SIG-M5 treated with dmso at 0.1 percent for 504 hours (cell line): ENCODE data around the gene ICAM4.
A peak's percentile ranks its signal among the peaks of the same experiment; 100 is the strongest.
"Not testable (repeated sequence)": the region's sequence is repeated elsewhere in the genome, so short reads cannot be mapped to it uniquely, and the experiment has no call there.

Experiments used
- DNase-seq: peaks from one replicate; lab custom pipeline; 2025; ENCODE audit not compliant: unreplicated experiment; lab: John Stamatoyannopoulos, UW

The ICAM4 gene

GRCh38 chr19:10286803-10287737, at the start of gene ICAM4:
Gene ICAM4, plus strand, starts transcription at chr19:10286955. Its CDS starts 58 bp downstream, at chr19:10287013.
- DNase-seq: peak; percentile 72

- DNase-seq: no peak
Observed at GRCh38 chr19:10237702-10238101, 49.1 kb upstream of the ICAM4 start.

- DNase-seq: no peak
Observed at GRCh38 chr19:10238172-10238783, 48.5 kb upstream of the ICAM4 start.

- DNase-seq: not testable (repeated sequence)
Observed at GRCh38 chr19:10241826-10242449, 44.8 kb upstream of the ICAM4 start.

- DNase-seq: no peak
Observed at GRCh38 chr19:10243606-10244005, 43.1 kb upstream of the ICAM4 start.

DNA sequence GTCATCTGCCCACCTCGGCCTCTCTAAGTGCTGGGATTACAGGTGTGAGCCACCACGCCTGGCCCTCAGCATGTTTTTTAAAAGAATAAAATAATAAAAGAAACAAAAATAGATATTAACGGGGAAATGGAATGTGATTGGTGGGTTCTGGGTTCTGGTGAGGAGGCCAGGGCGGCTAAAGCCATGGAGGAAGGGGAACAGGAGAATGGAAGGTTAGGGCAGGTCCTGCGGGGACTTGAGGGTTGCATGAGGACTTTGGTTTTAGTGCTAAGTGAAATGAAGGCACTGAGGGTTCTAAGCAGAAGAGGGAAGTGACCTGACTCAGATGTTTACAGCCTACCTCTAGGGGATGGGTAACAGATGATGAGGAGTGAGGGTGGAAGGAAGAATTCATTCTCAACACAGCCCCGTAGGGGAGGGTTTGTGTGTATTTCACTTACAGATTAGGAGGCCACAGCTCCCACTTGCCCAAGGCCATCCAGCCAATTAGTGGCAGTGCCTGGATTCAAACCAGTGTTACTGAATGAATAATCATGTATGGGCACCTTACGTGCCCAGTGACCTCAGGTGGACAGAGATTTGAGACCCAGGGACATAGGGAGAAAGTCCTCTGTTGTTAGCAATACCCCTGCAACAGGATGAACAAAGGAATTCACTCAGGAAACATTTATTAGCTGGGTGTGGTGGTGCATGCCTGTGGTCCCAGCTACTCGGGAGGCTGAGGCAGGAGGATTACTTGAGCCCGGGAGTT, 41.4 kb upstream of the ICAM4 start:
- no peak for DNase-seq

GRCh38 chr19:10246511-10246910, 40.2 kb upstream of the ICAM4 start:
- DNase-seq: no peak

DNA sequence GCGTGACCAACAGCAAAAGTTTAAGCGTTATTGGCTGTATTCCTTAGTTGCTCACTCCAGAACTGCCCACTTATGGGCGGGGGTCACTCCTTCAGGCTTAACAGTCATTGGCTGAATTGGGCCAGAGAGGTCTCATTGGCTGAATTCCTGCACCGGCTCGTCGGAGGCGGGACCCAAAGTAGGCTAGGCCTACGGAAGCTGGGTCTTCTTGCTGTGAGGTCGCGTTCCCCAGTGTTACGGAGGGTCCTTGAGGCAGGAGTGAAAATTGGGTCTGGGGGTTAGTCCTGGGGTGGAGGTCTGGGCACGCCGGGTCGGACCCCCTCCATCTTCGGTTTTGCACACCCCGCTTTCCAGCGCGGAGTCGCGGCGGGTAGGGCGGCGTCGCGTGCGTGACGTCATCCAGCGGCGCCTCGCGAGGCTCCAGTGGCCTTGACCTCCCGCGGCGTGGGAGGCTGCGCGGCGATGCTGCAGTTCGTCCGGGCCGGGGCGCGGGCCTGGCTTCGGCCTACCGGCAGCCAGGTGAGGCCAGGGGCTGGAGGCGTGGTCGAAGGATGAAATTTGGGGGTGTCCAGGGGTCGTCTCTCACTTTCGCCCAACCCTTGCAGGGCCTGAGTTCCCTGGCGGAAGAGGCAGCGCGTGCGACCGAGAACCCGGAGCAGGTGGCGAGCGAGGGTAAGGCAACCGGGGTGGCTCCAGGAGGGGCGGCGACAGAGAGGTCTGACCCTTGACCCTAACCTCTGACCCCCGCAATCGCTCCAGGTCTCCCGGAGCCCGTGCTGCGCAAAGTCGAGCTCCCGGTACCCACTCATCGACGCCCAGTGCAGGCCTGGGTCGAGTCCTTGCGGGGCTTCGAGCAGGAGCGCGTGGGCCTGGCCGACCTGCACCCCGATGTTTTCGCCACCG, 34.7 kb upstream of the ICAM4 start, which contains the start of gene MRPL4:
Gene MRPL4 (plus strand): TSS at position 423 of the 903 bp plus-strand sequence. CDS start 40 bp downstream, at position 463.
- DNase-seq: peak; percentile 99

DNA sequence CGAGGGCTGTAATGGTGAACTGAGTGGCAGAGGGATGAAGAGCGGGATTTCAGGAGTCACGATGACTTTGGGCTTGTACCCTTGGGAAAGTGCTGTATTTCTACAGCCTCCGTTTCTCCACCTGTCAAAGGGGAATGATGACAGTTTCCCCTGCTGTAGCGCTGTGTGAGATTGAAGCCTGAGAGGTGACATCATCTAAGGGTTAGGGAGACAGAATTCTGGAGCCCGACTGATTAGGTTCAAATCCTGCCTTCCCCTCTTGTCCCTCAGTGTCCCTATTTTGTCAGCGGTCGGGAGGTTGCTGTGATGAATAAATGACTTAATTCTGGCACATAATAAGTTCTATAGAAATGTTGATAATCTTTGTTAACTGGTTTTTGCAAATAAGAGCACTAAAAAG, 34.0 kb upstream of the ICAM4 start:
- DNase-seq: no peak

GRCh38 chr19:10254244-10254643, 32.5 kb upstream of the ICAM4 start:
- DNase-seq: no peak

- no peak for DNase-seq
Observed at GRCh38 chr19:10255358-10255757, 31.4 kb upstream of the ICAM4 start.

DNA sequence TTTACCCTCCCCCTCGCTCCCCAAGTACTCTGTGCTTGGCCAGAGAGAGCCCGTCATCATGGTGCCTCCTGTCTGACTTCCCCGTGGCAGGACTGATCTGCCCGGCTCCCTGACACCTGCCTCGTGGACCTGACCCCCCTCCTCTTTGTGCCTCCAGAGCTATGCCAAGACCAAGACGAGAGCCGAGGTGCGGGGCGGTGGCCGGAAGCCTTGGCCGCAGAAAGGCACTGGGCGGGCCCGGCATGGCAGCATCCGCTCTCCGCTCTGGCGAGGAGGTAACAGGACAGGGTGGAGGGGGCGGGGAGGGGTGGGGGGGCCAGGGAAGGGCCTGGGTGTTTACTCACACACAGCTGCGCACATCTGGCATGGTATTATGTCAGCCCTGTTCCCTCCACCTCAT, 30.2 kb upstream of the ICAM4 start:
- DNase-seq: no peak

DNA sequence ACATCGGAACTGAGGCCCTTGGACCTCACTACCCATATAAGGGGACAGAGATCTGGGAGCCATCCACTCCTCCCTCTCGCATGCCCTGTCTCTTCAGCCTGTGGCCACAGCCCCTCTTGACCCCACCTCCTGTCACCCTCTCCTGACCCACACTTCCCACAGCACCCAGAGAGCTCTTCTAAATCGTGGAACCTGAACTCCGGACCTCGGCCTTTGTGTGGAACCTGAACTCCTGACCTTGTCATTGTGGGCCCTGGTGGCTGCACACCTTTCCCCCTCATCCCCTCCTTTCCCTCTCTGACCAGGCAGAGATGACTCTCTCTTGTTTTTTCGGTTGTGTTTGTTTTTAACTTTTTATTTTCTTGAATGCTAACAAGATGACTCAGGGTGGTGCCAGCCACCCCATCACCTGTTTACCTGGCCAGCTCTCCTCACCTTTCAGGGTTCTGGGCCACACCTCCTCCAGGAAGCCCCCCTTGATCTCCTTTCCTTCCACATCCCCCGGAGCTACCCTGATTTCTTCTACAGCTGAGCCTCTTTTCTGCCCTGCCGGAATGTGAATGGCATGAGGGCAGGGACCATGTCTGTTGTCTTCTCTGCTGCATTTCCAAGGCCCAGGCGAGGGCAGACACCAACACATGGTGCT, 29.7 kb upstream of the ICAM4 start:
- DNase-seq: no peak

DNA sequence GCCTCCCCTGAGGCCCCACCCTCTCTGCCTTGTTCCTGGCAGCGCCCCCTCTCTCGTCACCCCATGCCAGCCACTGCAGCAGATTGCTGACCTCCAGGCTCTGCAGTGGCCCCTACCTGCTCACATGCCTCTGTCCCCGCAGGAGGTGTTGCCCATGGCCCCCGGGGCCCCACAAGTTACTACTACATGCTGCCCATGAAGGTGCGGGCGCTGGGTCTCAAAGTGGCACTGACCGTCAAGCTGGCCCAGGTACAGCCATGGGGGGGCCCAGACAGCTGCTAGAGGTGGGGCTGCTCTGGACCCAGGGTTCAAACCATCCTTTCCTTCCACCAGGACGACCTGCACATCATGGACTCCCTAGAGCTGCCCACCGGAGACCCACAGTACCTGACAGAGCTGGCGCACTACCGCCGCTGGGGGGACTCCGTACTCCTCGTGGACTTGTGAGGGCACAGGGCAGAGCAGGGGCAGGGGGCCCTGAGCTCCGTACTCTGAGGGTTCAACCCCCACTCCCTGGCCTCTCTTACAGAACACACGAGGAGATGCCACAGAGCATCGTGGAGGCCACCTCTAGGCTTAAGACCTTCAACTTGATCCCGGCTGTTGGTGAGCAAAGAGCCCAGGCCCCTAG, 28.6 kb upstream of the ICAM4 start:
- DNase-seq: no peak

DNA sequence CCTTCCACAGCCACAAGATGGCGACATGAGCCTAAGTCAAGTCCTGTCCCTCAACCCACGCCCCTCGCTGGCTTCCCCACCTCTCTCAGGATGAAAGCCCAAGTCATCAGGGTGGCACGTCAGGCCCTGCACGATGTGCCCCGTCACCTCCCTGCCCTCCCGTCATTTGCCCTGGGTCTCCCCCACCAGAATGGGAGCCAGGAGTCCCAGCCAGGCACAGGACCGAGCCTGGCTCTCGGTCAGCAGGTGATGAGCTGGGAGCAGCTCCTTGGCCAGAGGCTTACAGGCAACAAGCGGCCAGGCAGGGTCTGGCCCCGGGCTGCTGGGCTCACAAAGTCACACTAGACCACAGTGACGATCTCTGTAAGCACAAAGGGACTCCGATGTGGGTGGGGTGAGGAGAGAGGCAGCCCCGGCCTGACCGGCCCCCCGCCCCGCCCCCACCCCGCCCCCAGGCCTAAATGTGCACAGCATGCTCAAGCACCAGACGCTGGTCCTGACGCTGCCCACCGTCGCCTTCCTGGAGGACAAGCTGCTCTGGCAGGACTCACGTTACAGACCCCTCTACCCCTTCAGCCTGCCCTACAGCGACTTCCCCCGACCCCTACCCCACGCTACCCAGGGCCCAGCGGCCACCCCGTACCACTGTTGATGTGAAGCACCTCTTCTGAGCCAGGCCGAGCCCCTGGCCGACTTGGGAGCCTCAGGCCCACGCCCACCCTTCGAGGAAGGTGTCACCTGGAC, 27.4 kb upstream of the ICAM4 start:
- DNase-seq: peak; percentile 80

DNA sequence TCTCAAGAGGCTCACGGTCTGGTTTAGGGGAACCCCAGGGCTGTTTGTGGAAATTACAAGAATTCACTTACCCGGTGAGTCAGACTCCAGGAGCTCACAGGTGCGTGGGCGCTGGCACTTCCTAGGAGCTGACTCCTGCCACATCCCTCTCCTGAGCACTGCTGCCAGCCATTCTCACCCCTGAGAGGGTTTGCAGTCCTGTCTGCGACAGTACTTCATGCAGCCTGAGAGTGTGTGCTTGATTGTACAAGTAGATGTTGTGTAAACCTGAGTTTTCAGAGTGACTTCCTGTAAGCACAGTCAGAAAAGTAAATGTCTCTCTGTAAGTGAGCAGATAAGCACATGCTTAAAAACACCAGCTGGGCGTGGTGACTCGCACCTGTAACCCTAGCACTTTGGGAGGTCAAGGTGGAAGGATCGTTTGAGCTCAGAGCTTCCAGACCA, 26.6 kb upstream of the ICAM4 start:
- no peak for DNase-seq

- no peak for DNase-seq
Observed at GRCh38 chr19:10262771-10263170, 24.0 kb upstream of the ICAM4 start.

GRCh38 chr19:10266706-10267105, 20.0 kb upstream of the ICAM4 start:
- DNase-seq: no peak
